Smooth muscle cell (in vitro differentiated cells): ENCODE data around the gene UBE2H. TPM values are rescaled to one million over a fixed set of nuclear protein-coding genes. Genes with fewer than 3 reads are reported as not detected.

Experiments used
- DNase-seq: peaks from one replicate; lab custom pipeline; 2025; ENCODE audit not compliant: unreplicated experiment; lab: John Stamatoyannopoulos, UW
- H2AFZ ChIP-seq: fragments of 200-600 bp; sonication (generic); 2 replicates; pipeline ENCODE4 v1.6.0; 2016; ENCODE audit warnings: antibody characterized with exemption, low read depth, mild to moderate bottlenecking
- H3F3A ChIP-seq: fragments of 200-600 bp; sonication (generic); 2 replicates; pipeline ENCODE4 v1.6.0; 2017; ENCODE audit warnings: antibody characterized with exemption, low read depth
- H3K27ac ChIP-seq: fragments of 200-600 bp; sonication (generic); 2 replicates; pipeline ENCODE4 v1.5.1; 2016; ENCODE audit warnings: low read depth, mild to moderate bottlenecking
- H3K27me3 ChIP-seq: fragments of 200-600 bp; sonication (generic); 2 replicates; pipeline ENCODE4 v1.6.1; 2016; ENCODE audit warnings: low read depth, mild to moderate bottlenecking
- H3K36me3 ChIP-seq: fragments of 200-600 bp; sonication (generic); 2 replicates; pipeline ENCODE4 v1.5.1; 2016; ENCODE audit warnings: low read depth
- H3K4me1 ChIP-seq: fragments of 200-600 bp; sonication (generic); 2 replicates; pipeline ENCODE4 v1.5.1; 2016; ENCODE audit warnings: low read depth
- H3K4me2 ChIP-seq: fragments of 200-600 bp; sonication (generic); 2 replicates; pipeline ENCODE4 v1.6.0; 2016; ENCODE audit warnings: mild to moderate bottlenecking
- H3K4me3 ChIP-seq: fragments of 200-600 bp; sonication (generic); 2 replicates; pipeline ENCODE4 v1.5.1; 2016; ENCODE audit warnings: mild to moderate bottlenecking
- H3K79me2 ChIP-seq: fragments of 200-600 bp; sonication (generic); 2 replicates; pipeline ENCODE4 v1.6.0; 2016; ENCODE audit warnings: low read depth, mild to moderate bottlenecking
- H3K9ac ChIP-seq: fragments of 200-600 bp; sonication (generic); 2 replicates; pipeline ENCODE4 v1.6.0; 2016; ENCODE audit warnings: low read depth
- H3K9me3 ChIP-seq: fragments of 200-600 bp; sonication (generic); replicated peaks from 2 replicates; pipeline ENCODE4 v1.5.1; 2016; ENCODE audit warnings: low read depth
- H4K20me1 ChIP-seq: fragments of 200-600 bp; sonication (generic); 2 replicates; pipeline ENCODE4 v1.6.0; 2016; ENCODE audit warnings: low read depth
- CTCF ChIP-seq: fragments of 200-600 bp; sonication (generic); IDR thresholded peaks from 2 replicates; pipeline ENCODE4 v1.5.1; 2017; ENCODE audit warnings: borderline replicate concordance, mild to moderate bottlenecking, antibody characterized with exemption; ENCODE audit not compliant: insufficient read depth, poor library complexity, severe bottlenecking
- WGBS: methylation state at CpG from one replicate; pipeline ENCODE4 v1.1.7; 2016; ENCODE audit warnings: low lambda C conversion rate; 5-methylcytosine and 5-hydroxymethylcytosine counted together
- polyA plus RNA-seq: library from polyadenylated mRNA; unstranded; fragments of >200 nt; fragmentation: Nextera tagmentation; extraction: Ambion mirVana; gene quantifications from 2 replicates; pipeline ENCODE4 v1.2.1, GENCODE V29; 2016
- total RNA-seq: library from RNA; depleted of rRNA; stranded (reverse); fragments of >200 nt; gene quantifications from 2 replicates; pipeline ENCODE4 v1.2.3, GENCODE V29; 2014

UBE2H gene
- total and polyA plus RNA-seq, 2 experiments from 2014 or later, result 66.1 to 94.5 TPM

DNA sequence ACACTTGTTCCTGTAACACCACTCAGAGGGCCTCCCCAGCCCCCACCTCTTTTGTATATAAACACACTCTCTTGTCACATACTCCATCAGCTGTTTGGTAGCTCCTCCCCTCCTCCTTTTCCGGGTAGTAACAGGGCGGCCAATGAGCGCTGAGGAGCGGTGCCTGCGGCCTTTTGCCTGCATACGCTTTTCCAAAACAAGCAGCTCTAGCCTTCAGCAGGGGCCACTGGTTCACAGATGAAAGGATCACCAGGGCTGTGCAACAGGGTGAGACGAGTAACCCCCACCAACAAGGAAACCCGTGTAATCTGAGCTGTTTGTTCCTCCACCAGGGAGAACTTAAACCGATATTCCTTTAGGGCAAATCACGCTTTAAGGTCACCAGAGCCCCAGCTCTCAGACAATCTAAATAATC is 3.9 kb downstream of the UBE2H start:
- Histone ChIP-seq H3K4me2 (peak overlapping the region; percentile 97), H3K79me2 (peaks cover 80% of the 10 kb centered on the region), H3K4me1 (peaks cover 13% of the 10 kb centered on the region), H3K9me3 (no peaks in the 10 kb centered on the region), H4K20me1 (peaks cover 79% of the 10 kb centered on the region), H3K9ac (peak overlapping the region; percentile 98), H3K4me3 (peak overlapping the region; percentile 97), H3F3A (peaks cover 16% of the 10 kb centered on the region), H2AFZ (no peak overlapping the region), H3K36me3 (no peaks in the 10 kb centered on the region), H3K27ac (peak overlapping the region; percentile 94), H3K27me3 (no peaks in the 10 kb centered on the region)
- DNase-seq, result peak; percentile 31
- TF ChIP-seq CTCF, result no peak
- WGBS, result under 1% methylated on average over 10 of the region's 10 CpGs

- no peak for TF ChIP-seq CTCF
- 77% methylated on average over 5 of the region's 5 CpGs for WGBS
- H3K79me2 ChIP-seq, result peaks cover 85% of the 10 kb centered on the region
- no peaks in the 10 kb centered on the region for H3K9me3 ChIP-seq
- H3K4me3 ChIP-seq, result peak overlapping the region; percentile 97
- peaks cover 16% of the 10 kb centered on the region for H3F3A ChIP-seq
- H2AFZ ChIP-seq, result no peak overlapping the region
- H3K4me2 ChIP-seq, result peak overlapping the region; percentile 97
- H3K9ac ChIP-seq, result peak overlapping the region; percentile 30
- DNase-seq, result no peak
- peaks cover 13% of the 10 kb centered on the region for H3K4me1 ChIP-seq
- H3K27ac ChIP-seq, result peak overlapping the region; percentile 94
- no peaks in the 10 kb centered on the region for H3K27me3 ChIP-seq
- H3K36me3 ChIP-seq, result no peaks in the 10 kb centered on the region
- H4K20me1 ChIP-seq, result peaks cover 84% of the 10 kb centered on the region
Measured at GRCh38 chr7:129948338-129948737, 4.4 kb downstream of the UBE2H start.

GRCh38 chr7:129947701-129948100 is 5.1 kb downstream of the UBE2H start:
- Histone ChIP-seq H3F3A (peaks cover 16% of the 10 kb centered on the region), H3K9me3 (no peaks in the 10 kb centered on the region), H3K9ac (no peak overlapping the region), H3K27me3 (no peaks in the 10 kb centered on the region), H3K27ac (peak overlapping the region; percentile 94), H4K20me1 (peaks cover 91% of the 10 kb centered on the region), H2AFZ (no peak overlapping the region), H3K4me3 (no peak overlapping the region), H3K4me2 (peak overlapping the region; percentile 7), H3K36me3 (no peaks in the 10 kb centered on the region), H3K4me1 (peaks cover 13% of the 10 kb centered on the region), H3K79me2 (peaks cover 91% of the 10 kb centered on the region)
- no peak for DNase-seq
- 76% methylated on average over 8 of the region's 8 CpGs for WGBS
- no peak for TF ChIP-seq CTCF

DNA sequence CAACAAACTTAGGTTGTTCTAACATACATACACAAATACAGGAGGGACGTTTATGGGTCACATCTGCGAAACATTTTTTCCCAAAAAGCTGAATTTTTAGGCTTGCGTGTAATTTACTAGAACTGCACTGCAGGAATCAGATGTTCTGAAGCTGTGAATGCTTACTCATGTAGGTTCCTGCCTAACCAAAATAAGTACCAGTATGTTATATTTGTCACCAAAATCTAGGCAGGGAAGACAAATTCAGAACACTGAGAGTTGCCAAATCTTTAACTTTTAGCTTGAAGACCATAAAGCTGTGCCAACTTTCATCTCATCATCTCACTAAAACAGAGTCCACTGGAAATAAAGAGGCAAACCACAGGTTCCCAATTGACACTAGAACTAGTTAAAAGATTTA is 5.7 kb downstream of the UBE2H start:
- no peaks in the 10 kb centered on the region for H3K9me3 ChIP-seq
- H3K4me3 ChIP-seq, result no peak overlapping the region
- no peak overlapping the region for H3K9ac ChIP-seq
- DNase-seq, result no peak
- H3K79me2 ChIP-seq, result peaks cover 93% of the 10 kb centered on the region
- H2AFZ ChIP-seq, result no peak overlapping the region
- 92% methylated on average over 3 of the region's 3 CpGs for WGBS
- peaks cover 97% of the 10 kb centered on the region for H4K20me1 ChIP-seq
- peak overlapping the region; percentile 7 for H3K4me2 ChIP-seq
- H3K4me1 ChIP-seq, result peaks cover 13% of the 10 kb centered on the region
- peaks cover 16% of the 10 kb centered on the region for H3F3A ChIP-seq
- no peaks in the 10 kb centered on the region for H3K36me3 ChIP-seq
- no peak for TF ChIP-seq CTCF
- peak overlapping the region; percentile 94 for H3K27ac ChIP-seq
- H3K27me3 ChIP-seq, result no peaks in the 10 kb centered on the region
